NCI-H146 (cell line): ENCODE measurements around the gene ZKSCAN3.
A peak's percentile ranks its signal among the peaks of the same experiment; 100 is the strongest.
"Not testable (repeated sequence)": the region's sequence is repeated elsewhere in the genome, so short reads cannot be mapped to it uniquely, and the experiment has no call there.

Experiments used
- DNase-seq: peaks from one replicate; lab custom pipeline; 2025; lab: John Stamatoyannopoulos, UW

Gene ZKSCAN3

DNA sequence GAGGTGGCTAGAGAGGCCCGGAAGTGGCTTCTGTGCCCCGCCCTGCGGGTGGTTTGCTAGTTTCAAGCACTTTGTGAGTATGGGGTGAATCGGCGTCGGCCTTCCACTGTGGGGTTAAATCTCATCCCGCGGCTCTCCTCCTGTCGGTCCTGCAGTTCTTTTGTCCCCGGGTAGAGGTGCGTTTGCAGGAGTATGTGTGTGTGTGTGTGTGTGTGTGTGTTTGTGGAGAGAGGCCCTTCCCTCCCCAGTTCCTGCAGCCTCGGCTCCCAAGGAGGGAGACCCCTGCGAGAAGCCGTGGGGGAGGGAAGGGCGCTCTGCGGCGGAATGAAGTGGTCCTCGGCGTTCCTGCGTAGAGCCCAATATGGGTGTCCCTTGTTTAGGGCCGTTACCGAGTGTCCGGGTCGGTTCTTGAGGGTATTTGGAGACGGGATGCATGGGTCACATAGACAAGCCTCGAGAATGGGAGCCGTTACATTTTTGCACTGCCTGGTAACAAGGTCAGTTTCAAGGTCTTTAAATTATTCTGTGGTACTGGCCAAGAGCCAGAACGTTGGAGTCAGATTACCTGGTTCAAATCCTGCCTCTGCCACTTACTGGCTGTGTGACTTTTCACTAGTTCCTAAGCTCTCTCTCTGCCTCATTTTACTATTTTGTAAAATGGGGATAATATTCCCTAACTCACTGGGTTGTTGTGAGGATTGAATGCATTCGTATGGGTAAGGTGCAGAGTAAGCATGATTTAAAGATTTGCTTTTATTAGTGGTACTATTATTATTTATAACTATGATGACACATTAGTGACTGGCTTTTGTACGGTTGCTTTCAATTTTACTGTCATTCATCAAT, at the start of gene ZKSCAN3:
TSS of gene ZKSCAN3 (plus strand) at position 56 of the 846 bp plus-strand sequence. CDS start 9,640 bp downstream, outside the sequence.
- DNase-seq, result peak; percentile 86

DNA sequence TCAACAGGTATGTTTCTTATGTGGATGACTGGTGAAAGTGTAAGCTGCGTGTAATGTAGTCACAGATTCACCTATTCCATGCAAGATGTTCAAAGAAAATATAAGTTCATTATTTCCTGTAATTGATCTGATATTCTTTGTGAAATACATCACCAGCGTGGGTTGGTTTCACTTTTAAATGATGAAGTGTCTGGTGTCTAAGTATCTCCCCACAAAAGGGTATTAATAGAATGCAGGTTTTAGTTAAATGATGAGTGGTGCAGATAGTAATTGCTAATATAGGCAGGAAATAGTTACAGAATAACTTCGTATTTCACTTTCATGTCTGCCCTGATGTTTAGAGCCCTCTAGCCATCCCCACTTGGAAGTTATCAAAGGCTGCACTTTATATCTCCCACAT, 46.2 kb upstream of the ZKSCAN3 start:
- DNase-seq, result no peak

DNA sequence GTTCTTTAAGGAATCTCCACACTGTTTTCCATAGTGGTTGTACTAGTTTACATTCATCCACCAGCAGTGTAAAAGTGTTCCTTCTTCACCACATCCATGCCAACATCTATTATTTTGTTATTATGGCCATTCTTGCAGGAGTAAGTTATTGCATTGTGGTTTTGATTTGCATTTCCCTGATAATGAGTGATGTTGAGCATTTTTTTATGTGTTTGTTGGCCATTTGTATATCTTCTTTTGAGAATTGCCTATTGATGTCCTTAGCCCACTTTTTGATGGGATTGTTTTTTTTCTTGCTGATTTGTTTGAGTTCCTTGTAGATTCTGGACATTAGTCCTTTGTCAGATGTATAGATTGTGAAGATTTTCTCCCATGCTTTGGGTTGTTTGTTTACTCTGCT, 43.4 kb upstream of the ZKSCAN3 start:
- not testable (repeated sequence) for DNase-seq

DNA sequence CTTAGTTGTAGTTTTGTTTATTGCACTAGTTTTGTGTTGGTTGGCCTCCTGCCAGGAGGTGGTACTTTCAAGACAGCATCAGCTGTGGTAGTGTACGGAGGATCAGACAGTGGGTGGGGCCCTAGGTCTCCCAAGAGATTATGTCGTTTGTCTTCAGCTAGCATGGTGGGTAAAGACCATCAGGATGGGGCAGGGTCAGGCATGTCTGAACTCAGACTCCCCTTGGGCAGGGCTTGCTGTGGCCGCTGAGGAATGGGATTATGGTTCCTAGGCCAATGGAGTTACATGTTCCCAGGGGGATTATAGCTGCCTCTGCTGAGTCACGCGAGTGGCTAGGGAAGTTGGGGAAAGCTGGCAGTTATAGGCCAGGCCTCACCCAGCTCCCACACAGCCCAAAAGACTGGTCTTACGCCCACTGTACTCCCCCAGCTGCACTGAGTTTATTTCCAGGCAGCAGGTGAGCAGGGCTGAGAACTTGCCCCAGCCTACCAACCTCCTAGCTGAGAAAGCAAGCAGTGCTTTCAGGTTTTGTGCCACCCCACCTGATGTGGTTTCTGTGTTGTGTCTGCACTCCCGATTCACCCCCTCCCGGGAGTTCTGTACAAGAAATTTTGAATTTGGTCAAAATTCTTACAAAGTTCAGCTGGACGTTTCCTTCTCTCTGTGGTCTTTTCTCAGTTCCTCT, 38.5 kb upstream of the ZKSCAN3 start:
- DNase-seq, result no peak

DNA sequence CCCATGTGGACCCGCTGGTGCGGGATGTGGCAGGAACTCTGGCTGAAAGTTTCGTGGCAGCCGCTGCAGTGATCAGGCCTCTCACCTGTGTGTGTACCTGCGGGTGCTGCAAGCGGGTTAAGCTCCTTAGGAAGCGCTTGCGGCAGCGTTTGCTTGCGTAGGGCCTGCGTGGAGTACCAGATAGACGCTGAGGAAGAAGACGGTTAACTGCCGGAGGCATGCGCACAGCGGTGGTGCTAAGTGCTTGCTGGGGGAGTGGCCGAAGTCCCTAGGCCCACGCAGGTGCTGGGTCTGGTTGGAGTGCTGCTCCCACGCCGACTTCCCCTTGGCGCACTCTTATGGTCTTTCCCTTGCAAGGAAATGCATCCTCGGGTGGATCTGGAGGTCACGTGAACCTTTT, 36.8 kb upstream of the ZKSCAN3 start:
- no peak for DNase-seq

DNA sequence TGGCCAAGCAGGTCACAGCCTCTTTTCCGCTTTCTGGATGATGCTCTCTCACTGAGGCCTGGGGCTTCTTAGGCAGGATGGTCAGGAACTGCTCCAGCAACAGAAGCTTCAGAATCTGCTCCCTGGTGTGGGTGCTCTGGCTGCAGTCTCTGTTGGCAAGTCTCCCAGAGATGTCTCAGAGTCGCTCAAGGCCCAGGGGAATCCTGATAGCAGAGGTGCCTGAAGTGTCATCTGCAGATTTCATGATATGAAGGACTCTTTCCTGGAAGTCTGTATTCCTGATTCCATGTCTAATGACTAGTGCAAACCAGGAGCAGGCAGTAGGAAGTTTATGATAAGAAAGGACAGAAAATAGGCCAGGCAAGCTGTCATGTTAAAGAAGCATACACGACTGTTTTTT, 34.1 kb upstream of the ZKSCAN3 start:
- no peak for DNase-seq

DNA sequence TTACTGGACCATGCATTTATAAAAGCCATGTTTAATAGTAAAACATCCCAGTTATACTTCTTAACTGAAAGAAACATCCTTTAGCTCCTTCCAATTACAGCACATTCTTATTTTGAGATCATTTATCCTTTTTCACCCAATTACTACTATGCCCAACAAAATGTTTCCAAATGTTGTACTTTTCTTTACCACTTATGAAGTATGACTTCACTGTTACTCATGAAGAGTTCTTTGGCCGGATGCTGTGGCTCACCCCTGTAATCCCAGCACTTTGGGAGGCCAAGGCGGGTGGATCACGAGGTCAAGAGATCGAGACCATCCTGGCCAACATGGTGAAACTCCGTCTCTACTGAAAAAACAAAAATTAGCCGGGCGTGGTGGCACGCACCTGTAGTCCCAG, 31.9 kb upstream of the ZKSCAN3 start:
- DNase-seq, result not testable (repeated sequence)

DNA sequence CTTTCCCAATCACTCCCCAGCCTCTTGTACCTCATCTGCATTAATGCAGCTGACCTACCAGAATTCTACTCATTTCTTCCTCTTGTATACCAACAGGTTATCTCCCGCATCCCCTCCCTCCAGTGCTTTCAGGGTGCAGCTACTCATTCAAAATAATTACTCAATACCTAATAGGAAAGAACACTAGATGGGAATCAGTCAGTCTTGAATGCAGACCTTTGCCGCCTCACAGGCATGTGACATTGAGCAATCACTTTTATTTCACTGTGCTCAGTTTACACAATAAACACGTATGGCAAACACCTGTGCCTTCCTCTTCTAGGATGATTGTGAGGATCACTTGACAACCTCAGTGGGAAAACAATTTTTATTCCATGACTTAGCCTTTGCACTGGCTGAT, 27.1 kb upstream of the ZKSCAN3 start:
- no peak for DNase-seq

DNA sequence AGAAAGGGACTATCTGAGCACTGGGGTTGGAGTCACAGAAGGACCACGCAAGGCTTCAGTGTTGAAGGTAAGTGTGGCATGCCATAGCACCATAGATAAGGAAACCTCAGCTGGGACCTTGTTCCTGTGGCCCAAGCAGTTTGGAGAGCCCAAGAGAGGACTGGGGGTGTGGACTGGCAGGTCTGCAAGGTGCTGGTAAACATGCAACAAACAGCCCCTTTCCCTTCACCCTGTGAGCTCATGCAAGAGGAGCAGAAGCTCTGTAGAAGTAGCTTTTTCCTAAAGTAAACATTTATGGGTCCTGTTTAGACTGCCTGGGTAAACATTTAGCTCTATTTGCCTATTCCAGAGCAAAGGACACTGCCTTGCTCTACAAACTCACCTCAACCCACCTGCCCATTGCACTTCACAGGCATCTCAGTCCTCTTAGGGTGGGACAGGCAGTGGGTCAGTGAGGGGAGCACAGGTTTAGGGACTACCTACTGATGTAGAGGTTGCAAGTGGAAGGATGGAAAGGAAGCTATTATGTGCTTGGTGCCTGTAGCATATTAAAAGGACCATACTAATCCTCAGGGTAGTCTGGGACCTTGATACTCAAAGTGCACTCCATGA, 25.8 kb upstream of the ZKSCAN3 start:
- DNase-seq, result no peak

DNA sequence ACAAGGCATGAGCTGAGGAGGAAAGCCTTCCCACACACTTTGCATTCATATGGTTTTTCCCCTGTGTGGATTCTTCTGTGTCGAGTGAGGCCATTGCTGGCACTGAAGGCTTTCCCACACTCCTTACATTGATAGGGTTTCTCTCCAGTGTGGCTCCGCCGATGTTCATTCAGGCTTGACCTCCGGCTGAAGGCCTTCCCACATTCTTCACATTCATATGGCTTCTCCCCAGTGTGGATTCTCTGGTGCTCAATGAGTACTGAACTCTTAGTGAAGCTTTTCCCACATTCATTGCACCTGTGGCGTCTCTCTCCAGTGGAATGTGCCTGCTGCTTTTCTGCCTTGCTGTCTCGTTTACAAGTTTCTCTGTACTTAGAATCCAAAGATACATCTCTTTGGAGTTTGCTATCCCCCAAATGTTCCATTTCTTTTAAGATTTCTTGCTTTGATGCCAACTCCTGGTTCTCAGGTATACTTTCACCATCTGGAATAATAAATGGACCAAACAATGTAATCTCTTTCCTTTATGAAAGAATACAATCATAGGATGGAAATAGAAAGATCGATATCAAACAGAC, 23.3 kb upstream of the ZKSCAN3 start:
- no peak for DNase-seq

DNA sequence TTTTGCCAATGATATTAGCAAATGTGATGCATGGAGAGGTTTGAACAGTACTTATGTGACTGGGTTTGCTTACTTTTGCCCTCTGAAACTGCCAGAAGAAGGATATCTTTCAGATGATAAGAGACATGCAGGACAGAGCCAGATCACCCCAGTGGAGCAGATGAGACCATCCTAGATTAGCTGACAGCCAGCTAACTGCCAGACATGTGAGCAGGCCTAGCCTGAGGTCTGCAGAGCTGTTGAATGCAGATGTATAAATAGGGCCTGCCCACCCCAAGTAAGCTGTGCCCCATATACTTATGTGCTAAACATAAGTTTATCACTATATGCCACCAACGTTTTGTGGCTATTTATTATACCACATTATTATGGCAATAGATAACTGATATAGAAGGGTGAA, 19.7 kb upstream of the ZKSCAN3 start:
- DNase-seq, result no peak

DNA sequence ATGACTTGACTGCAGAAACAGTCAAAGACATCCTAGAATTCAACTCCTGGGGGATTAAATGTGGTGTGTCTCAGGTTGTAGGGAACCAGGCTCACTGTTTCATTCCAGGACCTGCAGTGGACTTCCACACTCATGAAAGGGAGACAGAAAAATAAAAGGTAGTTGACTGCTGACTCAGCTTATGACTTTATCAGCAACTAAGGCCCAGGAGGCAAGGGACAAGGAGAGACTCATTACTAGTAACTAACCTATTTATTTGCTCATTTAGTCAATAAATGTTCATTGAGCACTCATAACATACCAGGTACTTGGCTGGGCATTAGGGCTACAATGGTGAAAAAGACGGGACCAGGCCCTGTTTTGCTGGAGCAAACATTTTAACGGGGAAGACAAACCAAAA, 16.7 kb upstream of the ZKSCAN3 start:
- DNase-seq, result no peak

DNA sequence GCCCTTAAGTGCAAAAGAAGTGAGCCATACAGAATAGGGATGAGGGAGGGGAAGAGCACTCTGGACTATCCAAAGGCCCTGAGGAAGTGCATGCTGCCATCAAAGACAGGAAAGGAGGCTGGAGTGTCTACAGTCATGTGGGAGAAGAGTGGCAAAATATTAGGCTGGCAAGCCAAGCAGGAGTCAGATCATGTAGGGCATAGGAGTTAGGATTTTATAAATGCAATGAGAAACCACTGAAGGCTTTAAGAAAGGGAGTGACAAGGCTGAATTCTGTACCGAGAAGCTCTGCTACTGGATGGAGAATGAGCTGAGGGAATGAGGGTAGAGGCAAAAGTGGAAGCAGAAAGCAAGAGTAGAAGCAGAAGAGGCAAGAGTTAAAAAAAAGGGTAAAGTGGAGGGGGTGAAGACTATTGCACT, 16.1 kb upstream of the ZKSCAN3 start:
- DNase-seq, result no peak

DNA sequence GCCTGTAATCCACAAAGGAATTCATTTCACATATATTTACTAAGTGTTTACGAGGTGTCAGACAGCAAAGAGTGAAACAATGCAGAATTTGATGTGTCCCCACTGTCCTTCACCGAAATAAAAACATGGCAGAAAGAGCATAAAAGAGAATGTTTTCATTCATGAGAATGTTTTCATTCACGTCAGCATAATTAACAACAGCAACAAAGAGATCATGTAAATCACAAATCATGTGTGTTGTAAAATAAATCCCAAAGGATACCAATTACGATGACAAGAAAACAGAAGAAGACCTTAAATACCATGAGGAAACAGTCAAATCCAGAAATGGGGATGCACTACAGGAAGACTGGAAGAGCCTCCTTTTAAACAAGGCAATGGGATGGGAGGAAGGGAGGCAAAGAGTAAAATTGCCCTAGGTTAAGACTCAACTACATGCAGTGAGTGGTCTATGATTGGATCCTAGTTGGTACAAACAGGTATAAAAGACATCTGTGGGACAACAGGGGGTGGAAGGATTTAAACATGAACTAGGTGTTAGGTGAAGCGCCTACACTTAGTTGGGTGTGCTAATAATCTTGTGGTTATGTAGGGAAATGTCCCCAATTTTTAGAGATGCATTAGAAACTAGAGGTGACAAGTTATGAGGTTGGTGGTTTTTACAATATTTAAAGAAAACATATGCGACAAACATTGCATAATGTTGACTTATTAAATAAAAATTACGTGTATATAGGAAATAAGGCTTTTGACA, 15.3 kb upstream of the ZKSCAN3 start:
- DNase-seq, result no peak

DNA sequence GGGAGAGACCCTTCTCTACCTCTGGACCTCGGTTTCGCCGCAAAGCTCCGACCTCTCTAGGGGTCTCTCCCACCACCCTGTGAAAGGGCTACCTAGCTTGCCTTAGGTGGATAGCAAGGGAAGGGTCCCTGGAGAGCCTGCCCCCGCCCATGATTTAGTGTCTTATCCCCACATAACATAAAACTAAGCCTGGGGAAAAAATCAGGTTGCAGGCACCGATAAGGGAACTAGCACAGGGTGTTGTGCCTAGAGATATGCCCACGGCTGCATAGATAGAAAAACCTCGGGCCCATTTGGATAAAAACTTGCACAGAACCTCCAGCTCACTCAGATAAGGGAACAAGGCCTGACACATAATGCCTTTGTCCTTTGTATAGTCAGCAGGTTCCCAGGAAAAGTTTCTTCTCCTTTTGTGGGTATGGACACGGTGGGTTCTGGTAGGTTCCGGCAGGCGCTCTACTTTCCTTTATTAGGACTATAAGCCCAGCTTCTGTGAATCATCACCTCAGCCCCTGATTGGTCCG, 14.6 kb upstream of the ZKSCAN3 start:
- no peak for DNase-seq

DNA sequence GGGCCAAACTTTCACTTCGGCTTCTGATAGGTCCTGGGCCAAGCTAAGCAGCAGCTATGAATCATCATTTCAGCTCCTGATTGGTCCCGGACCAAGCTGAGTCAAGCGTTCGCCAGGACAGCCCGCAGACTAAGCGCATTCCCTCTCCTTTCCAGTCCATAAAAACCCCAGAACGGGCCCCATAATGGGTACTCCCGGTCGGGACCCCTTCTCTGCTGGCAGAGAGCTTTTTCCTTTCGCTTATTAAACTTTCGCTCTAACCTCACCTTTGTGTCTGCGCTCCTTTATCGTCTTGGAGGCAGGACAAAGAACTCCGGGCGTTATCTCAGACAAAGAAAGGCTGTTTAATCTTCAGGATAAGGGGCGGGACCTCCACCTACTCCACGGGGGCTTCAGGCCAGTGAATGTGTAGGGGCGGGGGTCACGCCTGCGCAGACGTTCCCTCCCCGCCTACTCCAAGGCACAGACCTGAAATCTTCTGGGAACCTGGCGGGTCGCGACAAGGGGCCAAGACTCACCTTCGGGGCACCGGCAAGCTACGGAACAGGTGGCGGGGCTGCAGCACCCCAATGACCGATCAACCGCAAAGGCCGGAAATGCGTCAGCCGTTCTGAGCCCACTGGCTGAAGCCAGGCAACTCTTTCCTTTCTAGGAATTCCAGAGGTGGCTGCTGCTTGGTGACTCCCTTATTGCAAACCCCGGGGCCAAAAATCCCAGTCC, 14.0 kb upstream of the ZKSCAN3 start, which contains the start of gene ZSCAN31:
TSS of gene ZSCAN31 (minus strand) at position 585 of the 720 bp plus-strand sequence. CDS start 6,465 bp downstream, outside the sequence.
- peak; percentile 94 for DNase-seq

DNA sequence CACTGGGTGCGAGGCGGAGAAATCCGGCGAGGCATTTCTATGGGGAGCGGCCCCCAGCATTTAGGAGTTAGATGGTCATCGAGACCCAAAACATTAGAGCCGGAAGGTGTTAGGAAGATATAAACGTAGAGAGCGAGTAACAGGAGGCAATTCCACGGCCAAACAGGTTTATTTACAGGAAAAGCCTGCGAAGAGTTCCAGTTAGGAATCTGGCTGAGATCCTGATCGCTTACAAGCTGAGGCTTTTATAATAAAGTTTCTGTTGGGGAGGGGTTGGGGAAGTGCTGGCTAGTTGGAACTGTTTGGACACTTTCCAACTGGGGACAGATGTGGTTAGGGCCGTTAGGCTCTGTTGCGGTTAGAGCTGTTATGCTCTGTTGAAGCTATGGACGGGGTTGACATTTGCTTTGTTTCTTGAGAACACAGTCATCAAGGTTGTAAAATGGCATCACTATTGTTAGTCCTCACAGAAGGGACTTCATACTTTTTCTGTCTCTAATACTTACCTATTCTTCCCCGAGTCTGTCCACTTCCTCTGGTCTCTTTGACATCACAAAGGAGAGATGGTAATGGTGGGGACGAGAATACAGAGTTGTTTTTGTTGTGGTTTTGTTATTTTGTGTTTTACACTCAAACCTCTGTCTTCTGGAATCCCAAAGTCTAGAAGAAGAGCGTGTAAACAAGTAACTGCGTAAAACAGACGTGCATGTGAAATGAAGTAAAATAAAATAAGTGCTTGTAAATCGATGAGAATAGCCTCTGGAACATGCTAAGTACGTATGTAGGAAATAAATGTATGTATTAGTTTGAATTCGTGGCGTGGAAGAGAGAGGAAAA, 13.2 kb upstream of the ZKSCAN3 start:
- peak; percentile 58 for DNase-seq

DNA sequence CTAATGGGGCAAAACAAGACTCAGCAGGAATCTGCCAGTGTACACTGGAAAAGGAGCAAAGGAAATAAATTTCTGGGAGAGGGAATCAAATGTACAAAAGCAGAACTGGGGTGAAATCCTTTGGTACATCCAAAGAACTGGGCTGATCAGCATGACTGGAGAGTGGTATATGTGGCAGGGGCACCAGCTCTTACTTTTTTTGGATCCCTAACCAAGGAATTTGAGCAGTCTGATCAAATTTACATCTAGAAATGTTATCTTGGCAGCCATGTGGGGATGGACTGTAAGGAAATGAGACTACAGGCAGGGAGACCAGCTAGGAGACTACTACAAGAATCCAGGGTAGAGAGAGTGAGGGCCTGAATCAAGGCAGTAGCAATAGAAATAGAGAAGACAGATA, 12.6 kb upstream of the ZKSCAN3 start:
- peak; percentile 2 for DNase-seq

DNA sequence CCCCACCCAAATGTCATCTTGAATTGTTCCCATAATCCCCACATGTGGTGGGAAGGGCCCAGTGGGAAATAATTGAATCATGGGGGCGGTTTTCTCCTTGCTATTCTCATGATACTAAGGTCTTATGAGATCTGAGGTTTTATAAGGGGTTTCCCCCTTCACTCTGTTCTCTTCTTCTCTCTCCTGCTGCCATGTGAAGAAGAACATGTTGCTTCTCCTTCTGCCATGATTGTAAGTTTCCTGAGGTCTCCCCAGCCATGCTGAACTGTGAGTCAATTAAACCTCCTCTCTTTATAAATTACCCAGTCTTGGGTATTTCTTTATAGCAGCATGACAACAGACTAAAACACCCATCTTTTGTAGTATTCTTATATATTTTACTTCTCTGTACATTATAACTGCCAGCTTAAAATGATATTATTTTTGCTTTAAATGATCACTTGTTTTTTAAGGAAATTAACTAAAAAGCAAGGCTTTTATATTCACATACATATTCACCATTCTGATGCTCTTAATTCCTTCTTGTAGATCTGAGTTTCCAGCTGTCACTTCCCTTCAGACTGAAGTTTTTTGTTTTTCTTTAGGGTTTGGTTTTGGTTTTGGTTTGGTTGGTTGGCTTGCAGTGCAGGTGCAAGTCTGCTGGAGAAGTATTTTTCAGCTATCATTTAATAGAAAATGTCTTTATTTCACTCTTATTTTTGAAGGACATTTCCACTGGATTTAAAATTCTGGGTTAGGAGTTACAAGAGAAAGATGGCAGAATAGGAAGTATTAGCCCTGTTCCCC, 9.2 kb upstream of the ZKSCAN3 start:
- DNase-seq, result no peak
